Measurements from ENCODE around the gene PSRC1. TPM values are rescaled to one million over a fixed set of nuclear protein-coding genes. Genes with fewer than 3 reads are reported as not detected.

The PSRC1 gene
- total RNA-seq, 2 donors from 2014 or later, result 3.1 to 6.1 TPM

- ATAC-seq (peak; percentile 70), DNase-seq (no peak)
- intact Hi-C loops (cut with DNase I, micrococcal nuclease), result no loop called here
Observed at GRCh38 chr1:109239409-109240068, 43.4 kb downstream of the PSRC1 start.

DNA sequence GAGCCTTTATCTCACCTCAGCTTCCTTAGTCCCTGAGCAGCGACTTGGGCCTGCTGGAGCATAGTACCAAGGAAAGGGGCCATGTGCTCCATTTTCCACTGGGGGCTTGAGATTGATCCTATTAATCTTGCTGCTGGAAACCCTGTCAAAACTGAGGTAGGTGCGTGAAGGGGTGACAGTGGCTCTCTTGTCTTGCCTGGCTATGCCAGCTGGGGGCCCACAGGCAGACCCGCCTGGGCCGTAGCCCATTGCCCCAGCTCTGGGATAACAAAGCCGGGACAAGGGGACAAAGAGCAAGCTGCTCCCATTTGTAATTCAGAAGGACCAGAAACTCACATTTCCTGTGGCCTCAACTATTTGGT is 43.9 kb downstream of the PSRC1 start:
- intact Hi-C loops (cut with DNase I, micrococcal nuclease), result no loop called here
- no peak for DNase-seq
- ATAC-seq, result no peak

DNA sequence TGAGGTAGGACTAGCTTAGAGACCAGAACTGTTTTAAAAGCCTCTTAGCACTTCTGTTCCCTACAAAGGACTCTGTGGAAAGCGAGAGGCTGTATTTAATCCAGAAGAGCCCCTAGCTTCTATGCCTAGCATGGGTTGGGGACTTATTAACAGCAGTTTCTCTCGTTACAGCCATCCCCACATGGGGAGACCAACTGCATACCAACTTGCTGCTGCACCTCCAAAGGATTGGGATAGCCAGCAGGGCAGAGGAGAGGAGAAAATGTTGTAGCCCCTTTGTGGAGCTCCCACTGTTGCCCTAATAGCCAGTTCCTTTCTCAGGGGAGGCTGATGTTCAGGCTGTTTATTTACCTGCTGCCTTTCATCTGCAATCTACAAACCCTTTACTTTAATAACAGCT is 44.6 kb downstream of the PSRC1 start:
- DNase-seq, result no peak
- intact Hi-C loops (cut with DNase I, micrococcal nuclease), result no loop called here
- no peak for ATAC-seq

DNA sequence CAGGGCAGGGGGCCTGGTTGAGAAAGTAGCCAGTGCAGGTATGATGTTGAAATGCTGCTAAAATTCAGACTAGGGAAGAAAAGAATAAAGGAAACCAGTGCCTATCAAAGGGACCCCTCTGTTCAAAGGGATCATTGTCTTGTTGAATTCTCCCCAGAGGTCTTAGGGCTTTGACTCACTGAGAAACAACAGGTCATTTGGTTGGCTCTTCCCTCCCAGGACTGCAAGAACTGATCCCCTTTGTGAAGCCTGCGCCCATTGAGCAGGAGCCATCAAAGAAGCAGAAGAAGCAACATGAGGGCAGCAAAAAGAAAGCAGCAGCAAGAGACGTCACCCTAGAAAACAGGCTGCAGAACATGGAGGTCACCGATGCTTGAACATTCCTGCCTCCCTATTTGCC is 45.4 kb downstream of the PSRC1 start:
- ATAC-seq (no peak), DNase-seq (no peak)
- intact Hi-C loops (cut with DNase I, micrococcal nuclease), result no loop called here

DNA sequence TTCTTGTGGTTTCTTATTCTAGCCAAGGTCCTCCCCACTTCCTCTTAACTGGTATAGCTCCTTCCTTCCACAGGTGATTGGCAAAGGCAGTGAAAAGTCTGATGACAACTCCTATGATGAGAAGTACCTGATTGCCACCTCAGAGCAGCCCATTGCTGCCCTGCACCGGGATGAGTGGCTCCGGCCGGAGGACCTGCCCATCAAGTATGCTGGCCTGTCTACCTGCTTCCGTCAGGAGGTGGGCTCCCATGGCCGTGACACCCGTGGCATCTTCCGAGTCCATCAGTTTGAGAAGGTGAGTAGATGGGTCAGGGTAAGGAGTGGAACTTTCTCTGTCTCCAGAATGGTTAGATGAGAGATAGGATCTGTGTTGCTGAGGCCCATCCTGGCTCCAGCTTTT is 47.8 kb downstream of the PSRC1 start:
- ATAC-seq, result no peak
- no peak for DNase-seq
- intact Hi-C loops (cut with DNase I, micrococcal nuclease), result no loop called here

DNA sequence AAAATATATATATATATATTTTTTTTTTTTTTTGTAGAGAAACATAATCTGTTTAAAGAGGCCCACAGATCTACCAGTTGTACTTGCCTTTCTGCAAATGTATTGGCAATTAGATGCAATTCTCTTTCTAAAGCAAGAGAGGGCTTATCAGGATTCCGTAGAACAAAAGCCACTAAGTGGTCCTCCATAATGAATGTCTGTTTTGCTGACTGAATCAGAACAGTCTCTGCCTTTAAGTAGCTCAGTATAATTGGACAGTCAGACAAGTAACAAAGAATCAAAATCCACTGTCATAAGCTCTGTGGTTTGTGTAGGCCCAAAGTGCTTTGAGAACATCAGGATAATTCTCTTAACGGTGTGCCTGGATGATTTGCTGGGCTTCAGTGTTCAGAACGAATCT is 51.9 kb downstream of the PSRC1 start:
- intact Hi-C loops (cut with DNase I, micrococcal nuclease), result no loop called here
- ATAC-seq (no peak), DNase-seq (no peak)

Other genes with a start within 250 kb of the PSRC1 start
- 1 to 10 TPM; 7.8 to 8.7 TPM for gene WDR47, start 241.0 kb downstream of the PSRC1 start, total RNA-seq
- gene TAF13, start 207.1 kb downstream of the PSRC1 start, total RNA-seq, result 10 to 100 TPM; 45.5 to 48.1 TPM
- gene TMEM167B, start 192.4 kb downstream of the PSRC1 start, total RNA-seq, result 10 to 100 TPM; 41.2 to 48.2 TPM
- 100 to 1,000 TPM in 1 of 2 donors, 10 to 100 TPM in 1; 96.7 to 121 TPM for gene ELAPOR1, start 169.0 kb downstream of the PSRC1 start, total RNA-seq
- 100 to 1,000 TPM; 117 to 155 TPM for gene SARS1, start 69.2 kb downstream of the PSRC1 start, total RNA-seq
- 1 to 10 TPM; 3.9 to 4.5 TPM for gene CELSR2, start 33.6 kb downstream of the PSRC1 start, total RNA-seq
- not detected for gene MYBPHL, start 23.9 kb upstream of the PSRC1 start, total RNA-seq
- 100 to 1,000 TPM; 123 to 124 TPM for gene SORT1, start 114.8 kb upstream of the PSRC1 start, total RNA-seq
- 10 to 100 TPM; 76.3 to 92.1 TPM for gene PSMA5, start 143.3 kb upstream of the PSRC1 start, total RNA-seq
- gene SYPL2, start 183.4 kb upstream of the PSRC1 start, total RNA-seq, result under 1 TPM; 0.15 to 0.87 TPM
- gene ATXN7L2, start 200.8 kb upstream of the PSRC1 start, total RNA-seq, result 1 to 10 TPM; 1.8 to 1.9 TPM
- 10 to 100 TPM; 10.0 to 18.7 TPM for gene CYB561D1, start 210.9 kb upstream of the PSRC1 start, total RNA-seq
- gene AMIGO1, start 226.6 kb upstream of the PSRC1 start, total RNA-seq, result 1 to 10 TPM; 3.8 to 5.6 TPM

Data from left colon (tissue), 2 donors.